Heart right ventricle (tissue), 16 donors: ENCODE results near the gene RCAN1. TPM values are rescaled to one million over a fixed set of nuclear protein-coding genes. Genes with fewer than 3 reads are reported as not detected.

ENCODE experiments used
- ATAC-seq, 8 donors: fragments of 200-7000 bp; cut with Tn5 transposase; one replicate each; pipeline ENCODE4 v1.9.1; 2020; ENCODE audit warnings: mild to moderate bottlenecking in 8 of 8, moderate library complexity in 8 of 8, moderate number of reproducible peaks in 1 of 8
- DNase-seq, 2 donors: peaks; one replicate each; pipeline ENCODE4 v3.0.0-alpha.2; 2020
- H3K27ac ChIP-seq, 10 donors: fragments of 200-600 bp; sonication (generic) in 2 of 10; one replicate each; pipeline versions ENCODE4 v1.5.0 to v1.8.0; 2020 to 2022; ENCODE audit warnings: mild to moderate bottlenecking in 3 of 10
- H3K27me3 ChIP-seq, 7 donors: fragments of 200-600 bp; one replicate each; pipeline ENCODE4 v1.8.0; 2021 to 2022; ENCODE audit warnings: mild to moderate bottlenecking in 2 of 7
- H3K36me3 ChIP-seq, 9 donors: fragments of 200-600 bp; sonication (generic) in 1 of 9; one replicate each; pipeline versions ENCODE4 v1.5.0 to v1.8.0; 2020 to 2022; ENCODE audit warnings: mild to moderate bottlenecking in 2 of 9
- H3K4me1 ChIP-seq, 9 donors: fragments of 200-600 bp; sonication (generic) in 1 of 9; one replicate each; pipeline versions ENCODE4 v1.5.0 to v1.8.0; 2020 to 2022; ENCODE audit warnings: mild to moderate bottlenecking in 4 of 9
- H3K4me3 ChIP-seq, 10 donors: fragments of 200-600 bp; sonication (generic) in 2 of 10; one replicate each; pipeline versions ENCODE4 v1.5.0 to v1.8.0; 2020 to 2022; ENCODE audit warnings: mild to moderate bottlenecking in 7 of 10, moderate library complexity in 2 of 10
- H3K9me3 ChIP-seq, 11 donors: fragments of 200-600 bp in 10 of 11; sonication (generic) in 2 of 11; one replicate each; pipeline versions ENCODE4 v1.5.0 to v1.8.0; 2013 to 2022; ENCODE audit warnings: mild to moderate bottlenecking in 2 of 11, control low read depth in 1 of 11, moderate library complexity in 1 of 11
- CTCF ChIP-seq, 9 donors: fragments of 200-600 bp; sonication (generic) in 2 of 9; IDR thresholded peaks; one replicate each; pipeline versions ENCODE4 v1.5.0 to v1.8.0; 2021 to 2022; ENCODE audit warnings: antibody characterized with exemption in 9 of 9, mild to moderate bottlenecking in 5 of 9, moderate library complexity in 1 of 9
- WGBS, 2 donors: extraction: QIAGEN DNeasy Blood & Tissue Kit; methylation state at CpG; one replicate each; pipeline ENCODE4 v1.1.7; 2013; ENCODE audit warnings: inconsistent platforms in 1 of 2; 5-methylcytosine and 5-hydroxymethylcytosine counted together
- intact Hi-C, 10 donors: fragments of 100-400 bp; cut with DNase I; formaldehyde crosslinking; loops; one replicate each; pipeline versions ENCODE4 v1.11.1 to v1.14.2; 2022
- polyA plus RNA-seq, 2 donors: library from polyadenylated mRNA; stranded (reverse); fragments of 200-250 nt; gene quantifications; one replicate each; pipeline ENCODE4 v1.2.3, GENCODE V29; 2013
- total RNA-seq, 10 donors: library from RNA; stranded (reverse); fragmentation: NEBNext Ultra II Directional in 3 of 10; extraction: Animal tissue kit (Norgen Biotek cat#: 25700) in 3 of 10; gene quantifications; one replicate each; pipeline versions ENCODE4 v1.2.1 to v1.2.4, GENCODE V29; 2021 to 2023
- donor health status: Arrhythmogenic right ventricular cardiomyopathy.
- donor health status: ischemic (EF 13 %, LVEDD 7.1; RV severe dilation, severe dysfunction).
- donor health status: healthy with polysubstance abuse.
- donor health status: DM: no; HTN: yes; CAD: no.
- donor health status: DM: no; HTN: no; CAD: no.
- donor health status: ischemic (EF 25% LVEDD 6.9; RV normal size, moderate dysfunction).
- donor health status: ischemic (EF 25% LVEDD 5.7; RV mildly dilated, moderate dysfunction).
- donor health status: healthy.
- donor health status: DM: yes; HTN: yes; CAD: no.
- donor health status: Ischemic cardiomyopathy.
- donor health status: ischemic (EF 35%, LVEDD 5.7; RV mildly dilated, moderate dysfunction).
- donor health status: nonischemic (EF 11% LVEDD 7.7; RV severe dilation, severe dysfunction).
- donor health status: DM: yes; HTN: yes; CAD: no.
- donor health status: PGD.
- donor health status: ischemic (EF 29% LVEDD 5.4; RV normal size, mild dysfunction).
- donor health status: nonischemic (EF 23%, LVEDD 6.1; RV moderate dilation, normal function).

The RCAN1 gene
- total and polyA plus RNA-seq, 12 donors, result 24.1 to 389 (median 60.1) TPM

- Histone ChIP-seq H3K27me3 (peaks cover 0 to 19% (median 0%) of the 10 kb centered on the region in 7 donors), H3K27ac (no peak overlapping the region), H3K9me3 (peaks cover 0 to 29% (median 10%) of the 10 kb centered on the region in 11 donors), H3K4me3 (no peak overlapping the region), H3K36me3 (no peaks in the 10 kb centered on the region), H3K4me1 (no peaks in the 10 kb centered on the region)
- DNase-seq (no peak), ATAC-seq (no peak)
- TF ChIP-seq CTCF (IDR thresholded peaks at IDR 0.05), result no peak
- WGBS, 2 donors, result 17 to 19% methylated on average over 1 of the region's 1 CpG
- intact Hi-C loops, result no loop called here
These were observed 36.0 kb upstream of the RCAN1 start for GRCh38 chr21:34650861-34651431.

DNA sequence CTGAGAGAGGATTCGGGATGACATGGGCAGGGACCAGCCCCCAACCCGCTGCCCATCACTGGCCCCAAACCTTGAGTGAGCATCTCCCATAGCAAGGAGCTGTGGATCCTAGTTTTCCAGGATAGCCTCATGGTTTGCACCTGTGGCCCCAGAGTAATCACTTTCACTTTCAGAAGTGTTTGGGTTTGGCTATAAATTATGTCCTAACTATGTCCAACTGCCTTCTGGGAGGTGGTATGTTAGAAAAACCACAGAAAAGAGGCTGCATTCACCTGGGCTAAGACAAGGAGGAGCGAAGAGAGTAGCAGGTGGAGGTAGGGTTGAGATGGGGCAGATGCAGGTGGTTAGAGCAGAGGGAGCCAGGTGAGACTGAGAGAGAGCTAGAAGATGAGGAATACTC lies 34.5 kb upstream of the RCAN1 start:
- no peak for TF ChIP-seq CTCF (IDR thresholded peaks at IDR 0.05)
- peaks cover 0 to 7% (median 0%) of the 10 kb centered on the region in 9 donors for H3K4me1 ChIP-seq
- no peak overlapping the region for H3K27ac ChIP-seq
- DNase-seq (no peak), ATAC-seq (no peak)
- WGBS, 2 donors, result 90 to 91% methylated on average over 3 of the region's 3 CpGs
- no peak overlapping the region for H3K4me3 ChIP-seq
- peaks cover 0 to 19% (median 0%) of the 10 kb centered on the region in 7 donors for H3K27me3 ChIP-seq
- no peaks in the 10 kb centered on the region for H3K36me3 ChIP-seq
- H3K9me3 ChIP-seq, result peaks cover 0 to 29% (median 10%) of the 10 kb centered on the region in 11 donors
- intact Hi-C loops, result no loop called here

DNA sequence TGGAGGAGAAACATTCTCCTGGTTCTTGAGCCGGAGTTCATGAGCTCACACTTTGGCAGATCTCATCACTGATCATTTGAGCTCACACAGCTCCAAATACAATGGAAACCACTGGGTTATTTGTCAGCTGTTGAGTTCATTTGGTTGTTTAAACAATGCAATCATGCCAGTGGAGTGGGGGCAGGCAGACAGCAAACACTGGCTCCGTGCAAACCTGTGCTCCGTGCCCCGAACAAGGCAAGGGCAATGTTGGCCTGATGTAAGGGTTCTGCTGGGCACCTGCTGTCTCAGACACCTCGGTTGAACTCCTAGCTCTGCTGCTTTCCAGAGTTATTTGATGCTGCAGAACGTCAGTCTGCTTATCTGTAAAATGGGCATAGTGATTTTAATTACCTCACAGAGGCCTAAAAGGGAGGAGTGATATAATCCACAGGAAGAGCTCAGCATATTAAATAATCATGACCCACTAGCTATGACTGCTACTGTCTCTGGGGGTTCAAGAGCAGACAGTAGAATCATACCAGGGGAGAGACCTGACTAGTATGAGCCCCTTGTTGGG lies 33.9 kb upstream of the RCAN1 start:
- Histone ChIP-seq H3K9me3 (peaks cover 0 to 29% (median 10%) of the 10 kb centered on the region in 11 donors), H3K4me3 (no peak overlapping the region), H3K27ac (no peak overlapping the region), H3K36me3 (no peaks in the 10 kb centered on the region), H3K27me3 (peaks cover 0 to 19% (median 0%) of the 10 kb centered on the region in 7 donors), H3K4me1 (peaks cover 0 to 9% (median 0%) of the 10 kb centered on the region in 9 donors)
- ATAC-seq (no peak), DNase-seq (no peak)
- WGBS, 2 donors, result 73 to 76% methylated on average over 6 of the region's 6 CpGs
- intact Hi-C loops, result no loop called here
- TF ChIP-seq CTCF (IDR thresholded peaks at IDR 0.05), result no peak

DNA sequence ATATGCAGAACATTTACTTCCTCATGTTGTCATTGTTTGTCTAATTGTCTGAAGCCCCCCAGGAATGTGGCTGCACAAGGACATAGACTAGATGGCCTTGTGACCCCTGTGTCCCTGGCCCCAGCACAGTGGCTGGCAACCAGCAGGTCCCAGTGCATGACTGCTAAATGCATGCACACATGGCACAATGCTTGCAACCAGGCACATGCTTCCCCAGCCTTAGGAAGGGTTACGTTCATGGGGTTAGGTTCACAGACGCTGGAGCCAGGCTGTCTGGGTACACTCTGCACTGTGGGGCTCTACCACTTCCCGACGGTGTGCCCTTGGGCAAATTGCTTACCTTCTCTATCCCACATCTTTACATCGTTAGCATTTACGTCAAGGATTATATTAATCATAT lies 32.6 kb upstream of the RCAN1 start:
- intact Hi-C loops, result no loop called here
- H3K9me3 ChIP-seq, result peaks cover 0 to 22% (median 10%) of the 10 kb centered on the region in 11 donors
- no peaks in the 10 kb centered on the region for H3K36me3 ChIP-seq
- ATAC-seq (no peak), DNase-seq (no peak)
- peaks cover 0 to 9% (median 0%) of the 10 kb centered on the region in 7 donors for H3K27me3 ChIP-seq
- WGBS, 2 donors, result 71 to 78% methylated on average over 6 of the region's 6 CpGs
- TF ChIP-seq CTCF (IDR thresholded peaks at IDR 0.05), result no peak
- H3K4me3 ChIP-seq, result no peak overlapping the region
- no peak overlapping the region for H3K27ac ChIP-seq
- peaks cover 0 to 9% (median 0%) of the 10 kb centered on the region in 9 donors for H3K4me1 ChIP-seq
